Measurements from ENCODE around the gene GRK5.

GRK5 gene

GRCh38 chr10:119502209-119502608 is 294.8 kb downstream of the GRK5 start:
- DNase-seq, result no peak
- Histone ChIP-seq H3K36me3 (no peaks in the 10 kb centered on the region), H3K9me3 (no peaks in the 10 kb centered on the region), H3K27me3 (no peaks in the 10 kb centered on the region), H3K4me1 (no peaks in the 10 kb centered on the region), H3K4me3 (ENCODE audit: low read depth, low read length) (no peak overlapping the region)
- no peak for TF ChIP-seq CTCF (IDR thresholded peaks at IDR 0.05; ENCODE audit: low read depth, low read length)

DNA sequence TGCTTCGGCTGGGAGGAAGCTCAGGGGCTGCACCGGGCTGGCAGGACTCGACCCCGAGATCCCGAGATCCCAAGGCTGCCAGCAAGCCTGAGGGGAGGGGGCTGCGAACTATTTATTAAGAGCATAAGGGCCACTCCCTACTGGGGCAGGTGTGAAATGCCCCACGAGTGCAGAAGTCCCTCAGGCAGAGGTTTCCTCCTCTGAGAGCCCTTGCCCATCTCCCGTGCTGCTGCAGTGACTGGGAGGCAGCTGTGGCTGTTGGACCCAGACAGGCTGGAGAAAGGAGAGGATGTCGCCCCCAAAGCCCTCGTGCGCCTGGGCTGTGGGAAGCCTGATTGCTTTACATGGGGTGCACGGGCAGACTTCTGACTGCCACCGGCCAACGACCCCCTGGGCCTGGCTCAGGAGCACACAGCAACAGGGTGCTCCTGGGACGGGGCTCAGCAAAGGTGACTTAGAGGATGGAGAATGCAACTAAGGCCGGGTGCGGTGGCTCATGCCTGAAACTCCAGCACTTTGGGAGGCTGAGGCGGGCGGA is 295.3 kb downstream of the GRK5 start:
- Histone ChIP-seq H3K36me3 (no peaks in the 10 kb centered on the region), H3K9me3 (no peaks in the 10 kb centered on the region), H3K4me1 (no peaks in the 10 kb centered on the region), H3K27me3 (no peaks in the 10 kb centered on the region), H3K4me3 (ENCODE audit: low read depth, low read length) (no peak overlapping the region)
- no peak for TF ChIP-seq CTCF (IDR thresholded peaks at IDR 0.05; ENCODE audit: low read depth, low read length)
- no peak for DNase-seq

DNA sequence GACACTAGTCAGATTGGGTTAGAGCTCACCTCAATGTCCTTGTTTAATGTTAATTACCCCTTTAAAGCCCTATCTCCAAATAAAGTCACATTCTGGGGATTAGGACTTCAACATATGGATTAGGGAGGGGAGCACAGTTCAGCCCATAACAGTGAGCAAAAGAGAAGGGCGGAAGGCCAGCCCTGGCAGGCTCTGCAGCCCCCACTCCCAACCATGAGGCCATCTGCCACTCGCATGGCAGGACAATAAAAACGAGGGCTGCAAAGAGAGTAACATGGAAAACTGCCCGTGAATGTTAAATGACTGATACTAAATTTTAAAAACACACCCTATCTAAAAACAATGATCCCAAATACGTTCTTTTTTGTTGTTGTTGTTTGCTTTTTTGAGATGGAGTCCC is 296.4 kb downstream of the GRK5 start:
- no peak for TF ChIP-seq CTCF (IDR thresholded peaks at IDR 0.05; ENCODE audit: low read depth, low read length)
- Histone ChIP-seq H3K4me3 (ENCODE audit: low read depth, low read length) (no peak overlapping the region), H3K27me3 (no peaks in the 10 kb centered on the region), H3K36me3 (no peaks in the 10 kb centered on the region), H3K4me1 (no peaks in the 10 kb centered on the region), H3K9me3 (no peaks in the 10 kb centered on the region)
- DNase-seq, result no peak

GRCh38 chr10:119504651-119505050 is 297.3 kb downstream of the GRK5 start:
- Histone ChIP-seq H3K4me3 (ENCODE audit: low read depth, low read length) (no peak overlapping the region), H3K36me3 (no peaks in the 10 kb centered on the region), H3K4me1 (no peaks in the 10 kb centered on the region), H3K27me3 (no peaks in the 10 kb centered on the region), H3K9me3 (no peaks in the 10 kb centered on the region)
- no peak for TF ChIP-seq CTCF (IDR thresholded peaks at IDR 0.05; ENCODE audit: low read depth, low read length)
- DNase-seq, result no peak

- TF ChIP-seq CTCF (IDR thresholded peaks at IDR 0.05; ENCODE audit: low read depth, low read length), result no peak
- no peak for DNase-seq
Observed at GRCh38 chr10:119505131-119505551, 297.8 kb downstream of the GRK5 start.

More at GRCh38 chr10:119505131-119505551, 297.8 kb downstream of the GRK5 start:
- H3K9me3 ChIP-seq, result no peaks in the 10 kb centered on the region
- no peaks in the 10 kb centered on the region for H3K36me3 ChIP-seq
- H3K27me3 ChIP-seq, result no peaks in the 10 kb centered on the region
- H3K4me1 ChIP-seq, result no peaks in the 10 kb centered on the region
- H3K4me3 ChIP-seq (ENCODE audit: low read depth, low read length), result no peak overlapping the region
